Breast epithelium (tissue), 4 donors: ENCODE results near the gene BNC1. TPM values are rescaled to one million over a fixed set of nuclear protein-coding genes. Genes with fewer than 3 reads are reported as not detected.

ENCODE experiments used
- DNase-seq, 2 donors: peaks; one replicate each; pipeline ENCODE4 v3.0.0-alpha.2; 2019; ENCODE audit warnings: low spot score in 2 of 2
- H3K27ac ChIP-seq, 2 donors: fragments of 200-600 bp; sonication (generic) in 1 of 2; one replicate each; pipeline ENCODE4 v1.5.1; 2016 to 2019; ENCODE audit warnings: mild to moderate bottlenecking in 1 of 2
- H3K27me3 ChIP-seq, 2 donors: fragments of 200-600 bp; sonication (generic) in 1 of 2; one replicate each; pipeline versions ENCODE4 v1.5.1 to v1.6.0; 2017 to 2019; ENCODE audit warnings: control low read depth in 1 of 2, mild to moderate bottlenecking in 1 of 2
- H3K36me3 ChIP-seq: fragments of 200-600 bp; one replicate; pipeline ENCODE4 v1.5.1; 2019
- H3K4me1 ChIP-seq, 2 donors: fragments of 200-600 bp; sonication (generic); one replicate each; pipeline ENCODE4 v1.5.1; 2016 to 2019; ENCODE audit warnings: control low read depth in 1 of 2
- H3K4me3 ChIP-seq, 3 donors: fragments of 200-600 bp; sonication (generic); 1 replicate in 2 of 3; 2 replicates in 1 of 3; pipeline ENCODE4 v1.5.1; 2016 to 2019; ENCODE audit warnings: mild to moderate bottlenecking in 3 of 3, moderate library complexity in 2 of 3
- H3K9me3 ChIP-seq, 2 donors: fragments of 200-600 bp; sonication (generic) in 1 of 2; one replicate each; pipeline ENCODE4 v1.5.1; 2016 to 2019; ENCODE audit warnings: control low read depth in 1 of 2
- CTCF ChIP-seq, 3 donors: fragments of 450-650 bp; IDR thresholded peaks; one replicate each; pipeline ENCODE4 v1.5.1; 2016 to 2017; ENCODE audit warnings: antibody characterized with exemption in 3 of 3, mild to moderate bottlenecking in 3 of 3, moderate library complexity in 3 of 3
- POLR2A ChIP-seq: fragments of 450-650 bp; IDR thresholded peaks from one replicate; pipeline ENCODE4 v1.6.1; 2016; ENCODE audit warnings: antibody characterized with exemption, mild to moderate bottlenecking, moderate library complexity
- POLR2AphosphoS5 ChIP-seq, 3 donors: sonication (generic); formaldehyde crosslinking; IDR thresholded peaks; one replicate each; pipeline ENCODE4 v1.6.1; 2017; ENCODE audit warnings: antibody characterized with exemption in 3 of 3
- intact Hi-C: fragments of 100-400 bp; cut with DNase I; formaldehyde crosslinking; loops from one replicate; pipeline ENCODE4 v1.15.1; 2023; ENCODE audit warnings: low total_unique reads
- total RNA-seq, 3 donors: library from RNA; depleted of rRNA; stranded (reverse); fragments of >200 nt; gene quantifications; one replicate each; pipeline ENCODE4 v1.1.0, GENCODE V29; 2016

Gene BNC1
- total RNA-seq, 3 donors from 2014 or later = 0.48 to 10.7 (median 1.6) TPM

- H3K4me3 ChIP-seq = no peak overlapping the region
- H3K9me3 ChIP-seq = no peaks in the 10 kb centered on the region
- no peaks in the 10 kb centered on the region for H3K36me3 ChIP-seq
- TF ChIP-seq POLR2A = no peak
- no peak for TF ChIP-seq CTCF (IDR thresholded peaks at IDR 0.05)
- TF ChIP-seq POLR2AphosphoS5 (IDR thresholded peaks at IDR 0.05) = no peak
- no peak for DNase-seq
- intact Hi-C loops = no loop called here
- H3K27me3 ChIP-seq = no peaks in the 10 kb centered on the region
- no peak overlapping the region for H3K27ac ChIP-seq
- no peaks in the 10 kb centered on the region for H3K4me1 ChIP-seq
Measured at GRCh38 chr15:83318861-83319415, 34.5 kb upstream of the BNC1 start.

GRCh38 chr15:83318036-83318435 is 33.6 kb upstream of the BNC1 start:
- Histone ChIP-seq H3K4me1 (no peaks in the 10 kb centered on the region), H3K9me3 (no peaks in the 10 kb centered on the region), H3K36me3 (no peaks in the 10 kb centered on the region), H3K27ac (no peak overlapping the region), H3K27me3 (no peaks in the 10 kb centered on the region), H3K4me3 (no peak overlapping the region)
- DNase-seq = no peak
- intact Hi-C loops = no loop called here
- TF ChIP-seq POLR2AphosphoS5 (IDR thresholded peaks at IDR 0.05) = no peak
- no peak for TF ChIP-seq POLR2A
- TF ChIP-seq CTCF (IDR thresholded peaks at IDR 0.05) = no peak

DNA sequence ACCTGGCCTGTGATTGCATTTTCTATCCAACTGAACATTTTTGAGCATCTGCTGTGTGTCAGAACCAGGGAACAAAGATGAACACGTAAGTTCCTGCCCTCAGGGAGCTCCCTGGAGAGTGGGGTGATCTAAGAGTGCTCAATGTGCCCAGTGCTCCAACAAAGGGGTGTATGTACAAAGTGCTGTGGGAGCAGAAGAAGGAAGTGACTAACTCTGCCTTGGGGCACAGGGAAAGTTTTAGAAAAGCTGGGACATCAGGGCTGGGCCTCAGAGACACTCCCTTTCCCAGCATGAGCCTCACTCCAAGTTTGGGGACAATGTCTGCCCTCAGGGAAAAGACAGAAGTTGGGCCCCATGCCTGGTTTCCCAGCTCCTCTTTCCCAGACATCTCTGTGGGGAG is 27.6 kb upstream of the BNC1 start:
- Histone ChIP-seq H3K4me1 (no peaks in the 10 kb centered on the region), H3K4me3 (no peak overlapping the region), H3K9me3 (no peaks in the 10 kb centered on the region), H3K27me3 (no peaks in the 10 kb centered on the region), H3K36me3 (no peaks in the 10 kb centered on the region), H3K27ac (no peak overlapping the region)
- no peak for TF ChIP-seq POLR2A
- intact Hi-C loops = no loop called here
- DNase-seq = no peak

DNA sequence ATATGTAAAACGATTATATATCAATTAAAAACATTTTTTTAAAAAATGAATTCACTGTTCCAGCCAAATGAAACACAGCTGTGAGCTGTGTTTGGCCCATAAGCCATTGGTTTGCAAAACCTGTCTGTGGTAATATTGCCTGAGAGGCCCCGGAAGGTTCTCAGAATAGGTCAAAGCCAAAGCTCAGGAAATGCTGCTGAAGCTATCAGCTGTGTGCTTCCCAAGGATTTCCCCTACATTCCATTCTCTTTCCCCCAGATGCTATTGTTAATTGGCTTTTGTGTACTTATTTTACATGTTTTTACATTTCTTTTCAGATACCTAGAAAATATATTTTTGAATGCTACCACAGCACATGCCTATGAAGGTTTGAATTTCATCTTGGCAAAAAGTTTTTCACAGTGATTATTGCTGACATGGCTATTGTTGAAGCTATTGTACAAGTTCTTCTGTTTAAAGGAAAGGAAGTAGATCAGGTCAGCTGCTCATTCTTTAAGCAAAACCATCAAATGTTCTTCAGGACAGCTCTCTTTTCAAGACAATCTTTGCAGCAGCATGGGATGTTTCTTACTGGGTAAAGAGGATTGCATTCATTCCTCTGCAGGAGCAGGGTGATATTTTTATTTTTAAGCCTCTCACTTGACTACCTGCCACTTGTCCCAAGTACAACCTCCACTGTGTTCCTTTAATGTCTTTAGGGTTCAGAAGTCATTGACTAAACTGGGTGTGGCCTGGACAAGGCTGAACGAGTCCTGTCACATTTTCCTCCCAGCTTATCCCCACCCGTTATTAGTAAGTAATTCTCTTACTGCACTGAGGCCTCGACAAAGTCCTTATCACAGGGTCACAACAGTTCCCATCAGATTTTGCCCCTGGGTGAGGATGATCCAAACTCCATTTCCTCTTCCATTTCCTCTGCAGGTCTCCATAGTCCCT is 26.3 kb upstream of the BNC1 start:
- no peaks in the 10 kb centered on the region for H3K9me3 ChIP-seq
- intact Hi-C loops = loop anchor here (2.0 kb wide), 1 partner anchor 38 kb away; no protein-coding TSS in a partner anchor

GRCh38 chr15:83308671-83309070 is 24.2 kb upstream of the BNC1 start:
- no peak for TF ChIP-seq POLR2A
- no peak for TF ChIP-seq CTCF (IDR thresholded peaks at IDR 0.05)
- TF ChIP-seq POLR2AphosphoS5 (IDR thresholded peaks at IDR 0.05) = no peak
- H3K4me3 ChIP-seq = no peak overlapping the region
- no peaks in the 10 kb centered on the region for H3K36me3 ChIP-seq
- no peak for DNase-seq
- intact Hi-C loops = no loop called here
- H3K27ac ChIP-seq = no peak overlapping the region
- H3K27me3 ChIP-seq = no peaks in the 10 kb centered on the region
- no peaks in the 10 kb centered on the region for H3K4me1 ChIP-seq
- H3K9me3 ChIP-seq = no peaks in the 10 kb centered on the region

More for the DNA sequence above, 26.3 kb upstream of the BNC1 start:
- no peaks in the 10 kb centered on the region for H3K36me3 ChIP-seq
- H3K4me1 ChIP-seq = no peaks in the 10 kb centered on the region
- H3K27me3 ChIP-seq = no peaks in the 10 kb centered on the region
- H3K27ac ChIP-seq = no peak overlapping the region
- TF ChIP-seq POLR2AphosphoS5 (IDR thresholded peaks at IDR 0.05) (no peak), POLR2A (no peak), CTCF (IDR thresholded peaks at IDR 0.05) (no peak)
- no peak overlapping the region for H3K4me3 ChIP-seq
- no peak for DNase-seq
